HG03575 (cell line): Measurements from ENCODE around the gene SHC3.

Experiments
- ATAC-seq: cut with Tn5 transposase; IDR thresholded peaks from one replicate; pipeline ENCODE4 v1.9.1; 2021; ENCODE audit not compliant: unreplicated experiment, insufficient number of reproducible peaks, low FRiP score; ENCODE audit errors: extremely low read depth

The SHC3 gene

DNA sequence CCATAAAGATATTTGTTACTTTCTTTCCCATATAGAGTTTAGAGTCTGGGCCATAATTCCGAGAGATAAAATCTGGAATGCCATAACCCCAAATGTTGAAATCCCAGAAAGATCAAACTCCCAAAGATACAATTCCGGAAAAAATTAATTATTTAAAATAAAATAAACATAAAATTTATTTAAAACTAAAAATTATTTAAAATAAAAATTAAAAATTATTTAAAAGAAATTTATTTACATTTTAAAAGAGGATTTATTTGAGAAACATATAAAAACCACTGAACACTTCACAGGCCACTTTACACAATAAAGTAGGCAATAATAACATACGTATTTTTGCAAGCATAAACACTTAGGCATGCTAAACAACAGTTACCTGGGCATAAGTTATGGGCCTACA, 57.9 kb downstream of the SHC3 start:
- ATAC-seq: no peak

DNA sequence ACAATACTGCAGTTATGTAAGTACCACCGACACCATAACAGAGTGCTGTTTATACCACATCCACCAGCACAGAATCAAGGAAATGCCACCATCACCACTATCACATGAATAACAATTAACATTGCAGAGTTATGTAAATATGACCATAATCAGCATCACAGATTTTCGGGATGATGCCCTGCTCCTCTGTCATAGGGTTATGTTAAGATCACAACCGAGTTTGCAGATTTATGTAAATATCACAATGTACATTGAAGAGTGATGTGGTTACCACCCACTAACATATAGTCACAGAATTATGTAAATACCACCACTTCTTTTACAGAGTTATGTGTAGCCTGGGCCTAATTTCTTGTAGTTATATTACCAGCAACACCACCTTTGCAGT, 61.8 kb downstream of the SHC3 start:
- ATAC-seq: no peak

DNA sequence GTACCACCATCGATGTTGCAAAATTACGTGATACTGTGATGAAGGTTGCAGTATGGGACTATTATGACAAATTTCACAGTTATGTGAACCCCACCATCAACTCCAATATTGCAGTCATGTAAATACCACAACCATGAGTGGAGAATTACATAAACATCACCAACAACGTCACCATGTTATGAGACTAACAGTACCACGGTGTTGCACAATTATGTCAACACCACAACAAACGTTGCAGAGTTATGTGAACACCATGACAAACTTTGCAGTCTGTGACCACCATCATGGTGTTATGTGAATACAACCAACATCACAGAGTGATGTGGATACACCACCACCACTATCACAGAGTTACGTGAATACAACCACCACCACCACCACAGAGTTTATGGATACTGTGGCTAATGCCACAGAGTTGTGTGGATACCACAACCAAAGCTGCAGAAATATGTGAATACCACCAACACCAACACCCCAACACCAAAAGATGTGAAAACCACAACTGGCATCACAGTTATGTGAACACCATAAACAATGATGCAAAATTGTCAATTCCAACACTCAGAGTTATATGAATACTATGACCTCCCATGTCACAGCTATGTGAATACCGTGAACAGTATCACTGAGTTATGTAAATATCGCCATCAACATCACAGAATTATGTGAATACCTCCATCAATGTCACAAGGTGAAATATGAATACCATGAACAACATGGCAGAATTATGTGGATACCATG, 62.4 kb downstream of the SHC3 start:
- ATAC-seq: no peak

GRCh38 chr9:89115426-89115825, 63.2 kb downstream of the SHC3 start:
- no peak for ATAC-seq

DNA sequence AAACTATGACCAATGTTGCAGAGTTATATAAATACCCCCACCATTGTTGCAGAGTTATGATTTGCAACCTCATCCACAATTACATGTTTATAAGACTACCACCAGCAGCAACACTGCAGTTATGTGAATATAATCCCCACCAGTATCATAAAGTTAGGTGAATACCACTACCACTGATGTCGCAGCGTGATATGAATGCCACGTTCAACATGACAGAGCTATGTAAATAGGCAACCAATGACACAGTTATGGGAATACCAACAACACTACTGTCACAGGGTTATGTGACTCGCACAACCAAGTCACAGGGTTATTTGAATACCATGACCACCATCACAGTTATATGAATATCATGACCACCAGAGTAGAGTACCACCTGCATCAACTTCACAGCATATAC, 63.9 kb downstream of the SHC3 start:
- no peak for ATAC-seq

DNA sequence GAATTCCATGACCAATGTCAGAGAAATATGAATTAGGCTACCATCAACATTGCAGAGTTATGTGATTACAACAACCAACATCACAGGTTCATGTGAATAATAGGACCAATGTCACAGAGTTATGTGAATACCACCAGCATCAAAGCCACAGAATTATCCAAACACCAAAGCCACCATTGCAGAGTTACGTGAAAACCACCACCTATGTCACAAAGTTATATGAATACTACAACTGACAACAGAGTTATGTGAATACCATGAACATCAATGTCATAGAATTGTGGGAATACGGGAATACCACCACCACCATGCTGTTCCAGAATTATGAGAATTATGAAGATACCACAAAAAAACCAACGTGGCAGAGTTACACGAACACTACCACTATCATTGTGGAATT, 64.8 kb downstream of the SHC3 start:
- ATAC-seq: no peak

DNA sequence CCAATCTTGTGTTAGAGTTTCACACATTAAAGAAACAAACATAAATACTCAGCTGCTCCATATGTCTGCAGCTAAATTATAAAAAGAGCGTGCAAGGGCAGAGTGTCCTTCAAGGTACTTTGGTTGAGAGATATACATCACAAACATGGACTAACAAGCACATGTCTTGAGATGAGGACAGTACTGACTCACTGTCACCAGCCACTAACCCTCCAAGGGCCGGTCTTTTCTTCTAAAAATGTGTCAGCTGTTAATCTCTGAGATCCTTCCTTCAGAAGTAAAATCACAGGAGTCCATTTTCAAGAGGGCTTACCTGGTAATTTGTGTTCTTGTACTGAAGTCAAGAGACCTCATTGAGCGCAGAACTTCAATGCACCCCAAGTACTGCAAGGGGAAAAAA, 66.4 kb downstream of the SHC3 start:
- no peak for ATAC-seq

DNA sequence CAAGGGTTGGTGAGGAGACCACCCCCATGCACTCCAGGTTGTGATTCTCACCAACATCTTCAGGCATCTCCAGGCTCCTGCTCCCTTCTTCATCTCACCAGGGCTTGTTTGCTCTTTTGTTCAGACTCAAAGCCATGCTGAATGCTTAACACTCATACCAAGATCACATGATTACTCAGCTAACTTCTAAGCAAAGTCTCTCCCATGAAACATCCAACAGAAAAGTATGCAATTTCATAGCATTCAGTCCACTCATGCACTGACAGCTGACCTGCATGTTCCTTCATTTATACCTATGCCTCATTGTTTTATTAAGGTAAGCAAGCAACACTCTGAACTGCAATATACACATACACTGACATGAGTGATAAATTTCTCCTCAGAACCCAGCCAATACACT, 69.0 kb downstream of the SHC3 start:
- ATAC-seq: no peak

- ATAC-seq: no peak
Observed at GRCh38 chr9:89107406-89107805, 71.2 kb downstream of the SHC3 start.

GRCh38 chr9:89106224-89106851, 72.3 kb downstream of the SHC3 start:
- ATAC-seq: no peak

DNA sequence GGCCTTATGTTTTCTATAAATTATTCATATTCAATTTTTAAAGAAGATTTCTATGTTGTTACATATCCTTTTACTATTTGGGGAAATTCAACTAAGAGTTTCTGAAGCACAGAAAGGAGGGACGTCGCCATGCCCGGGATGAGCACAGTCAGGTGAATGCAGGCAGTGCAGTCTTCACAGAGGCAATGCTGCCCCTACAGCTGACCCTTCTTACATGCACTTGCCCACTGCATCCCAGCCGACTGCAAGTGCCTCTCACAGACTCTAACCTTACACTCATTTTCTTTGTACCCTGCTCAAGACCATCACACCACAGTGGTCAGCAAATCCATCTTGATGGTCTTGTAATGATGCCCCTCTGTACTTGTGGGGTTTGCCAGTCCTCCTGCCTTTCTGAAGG, 73.8 kb downstream of the SHC3 start:
- ATAC-seq: no peak

DNA sequence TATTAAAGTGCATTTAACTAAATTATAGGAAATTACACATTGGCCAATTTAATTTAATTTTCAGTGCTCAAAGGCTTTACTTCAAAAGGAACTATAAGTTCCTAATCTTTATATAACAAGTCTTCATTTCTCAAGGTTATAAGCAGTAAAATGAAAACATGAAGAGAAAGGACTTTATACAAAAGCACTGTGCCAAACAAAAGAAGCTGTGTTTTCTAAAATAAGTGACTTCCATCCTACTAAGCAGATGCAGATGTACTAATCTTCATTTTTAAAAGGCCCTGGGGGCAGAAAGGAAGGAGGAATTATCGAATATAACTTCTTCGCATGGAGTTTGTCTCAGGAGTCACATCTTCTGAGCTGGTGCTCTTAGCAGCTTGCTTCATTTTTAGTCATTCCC, 81.4 kb downstream of the SHC3 start:
- no peak for ATAC-seq

GRCh38 chr9:89096807-89097206, 81.8 kb downstream of the SHC3 start:
- no peak for ATAC-seq

DNA sequence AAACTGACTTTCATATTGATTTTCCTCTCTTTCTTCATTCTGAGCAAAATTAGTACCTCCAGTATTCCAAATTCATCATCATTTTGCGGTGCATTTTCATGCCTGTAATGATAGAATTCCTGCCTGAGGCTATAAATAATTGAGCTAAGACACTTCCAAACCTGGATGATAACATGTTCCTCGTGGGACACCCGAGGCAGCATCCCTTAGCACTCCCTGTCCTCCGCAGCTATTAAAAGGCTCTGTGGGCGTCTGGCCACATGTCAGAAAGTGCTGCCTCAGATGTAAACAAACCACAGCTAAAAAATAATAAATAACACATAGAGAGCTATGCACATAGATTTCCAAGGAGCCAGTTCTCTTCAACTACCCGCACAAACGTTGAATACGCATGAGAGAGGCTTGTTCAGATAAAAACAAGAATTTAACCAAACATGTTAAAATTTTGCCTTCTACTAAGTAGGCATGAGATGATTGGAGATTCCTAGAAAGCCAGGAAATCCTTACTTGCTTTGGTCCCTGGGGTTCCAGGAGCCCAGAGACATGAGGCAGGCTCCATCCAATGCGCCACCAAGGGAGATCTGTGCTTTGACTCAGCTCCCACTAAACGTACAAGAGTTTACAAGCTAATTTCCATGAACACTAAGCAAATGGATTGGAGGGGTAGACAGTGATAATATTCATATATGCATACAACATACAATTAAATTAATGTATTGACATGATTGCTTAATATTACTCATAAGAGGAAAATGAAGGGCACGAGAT, 82.7 kb downstream of the SHC3 start:
- ATAC-seq: no peak

DNA sequence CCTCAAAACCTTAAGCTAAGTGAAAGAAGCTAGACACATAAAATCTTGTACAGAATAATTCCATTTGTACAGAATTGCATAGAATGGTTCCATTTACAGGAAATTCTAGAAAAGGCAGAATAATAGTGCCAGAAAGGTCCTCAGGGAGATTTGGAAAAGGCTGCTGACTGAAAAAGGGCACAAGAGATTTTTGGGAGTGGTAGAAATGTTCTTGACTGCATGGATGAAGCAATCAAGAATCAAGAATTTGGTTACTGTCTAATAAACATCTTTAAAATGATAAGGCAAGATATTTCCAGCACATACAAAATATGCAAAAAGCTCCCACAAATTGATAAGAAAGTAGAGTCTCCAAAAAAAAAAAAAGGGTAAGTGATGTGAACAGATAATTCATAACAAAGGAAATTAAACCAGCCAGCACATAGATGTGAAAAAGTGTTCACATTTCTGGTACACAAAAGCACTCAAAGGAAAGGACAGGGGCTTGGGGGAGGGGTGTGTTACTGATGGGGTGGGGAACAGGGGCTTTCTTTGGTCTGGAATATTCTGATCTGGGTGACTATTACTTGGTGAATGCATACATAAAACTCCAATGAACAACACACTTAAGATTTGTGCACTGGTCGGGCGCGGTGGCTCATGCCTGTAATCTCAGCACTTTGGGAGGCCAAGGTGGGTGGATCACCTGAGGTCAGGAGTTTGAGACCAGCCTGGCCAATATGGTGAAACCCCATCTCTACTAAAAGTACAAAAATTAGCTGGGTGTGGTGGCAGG, 85.2 kb downstream of the SHC3 start:
- ATAC-seq: no peak

DNA sequence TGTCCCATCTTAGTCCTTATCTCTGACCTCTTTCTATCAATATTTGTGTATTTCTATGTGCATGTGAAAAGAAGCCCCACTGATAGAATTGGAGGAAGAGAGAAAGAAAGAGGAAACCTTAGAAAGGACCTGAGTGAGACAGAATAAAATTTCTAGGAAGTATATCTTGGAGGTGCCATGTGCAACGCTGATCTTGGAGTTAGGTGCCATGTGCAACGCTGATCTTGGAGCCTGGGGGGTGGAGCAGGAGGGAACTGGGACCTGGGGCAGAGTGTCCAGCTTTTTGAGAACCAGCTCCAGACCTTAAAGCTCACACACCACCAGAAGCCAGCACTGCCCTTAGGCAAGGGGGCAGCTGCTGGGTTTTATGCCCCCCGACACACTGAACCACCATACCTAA, 89.4 kb downstream of the SHC3 start:
- no peak for ATAC-seq

GRCh38 chr9:89083626-89084025, 95.0 kb downstream of the SHC3 start:
- no peak for ATAC-seq

DNA sequence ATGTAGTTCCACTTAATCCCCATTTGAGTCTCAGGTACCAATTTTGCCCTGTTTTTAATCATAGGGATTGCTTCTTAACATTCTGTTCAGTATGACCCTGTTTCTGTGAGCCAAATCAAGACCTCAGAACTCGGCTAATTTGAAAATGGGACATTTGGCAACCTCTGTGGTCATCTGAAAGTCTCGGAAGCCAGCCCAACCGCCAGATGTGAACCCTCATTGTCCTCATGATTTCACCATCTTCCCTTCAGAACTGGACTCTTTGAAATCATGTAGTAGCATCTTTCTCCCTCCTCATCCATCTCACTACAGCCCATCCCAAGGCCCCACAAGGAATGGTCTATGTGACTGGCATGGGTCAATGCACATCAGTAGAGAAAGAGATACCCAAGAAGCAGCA, 98.4 kb downstream of the SHC3 start:
- ATAC-seq: no peak

DNA sequence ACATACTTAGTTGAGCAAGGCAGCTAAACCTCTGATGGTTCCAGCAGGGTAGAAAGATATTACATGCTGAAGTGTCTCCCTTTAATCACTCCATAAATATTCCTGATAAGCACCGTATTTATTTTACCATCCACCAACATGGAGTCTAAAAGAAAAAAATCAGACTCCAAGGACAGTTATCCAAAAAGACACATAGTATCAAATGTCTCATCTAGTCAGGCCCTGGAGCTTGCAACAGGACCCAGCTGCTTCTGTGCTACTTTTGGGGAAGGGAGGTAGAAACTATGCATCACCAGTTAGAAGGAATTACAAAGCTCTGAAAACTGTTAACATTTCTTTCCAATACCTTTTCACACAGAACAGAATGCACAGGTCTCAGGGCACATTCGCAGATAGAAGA, 99.2 kb downstream of the SHC3 start:
- ATAC-seq: no peak

GRCh38 chr9:89078860-89079259, 99.8 kb downstream of the SHC3 start:
- ATAC-seq: no peak
